Medulla oblongata (tissue), 1 donor: ENCODE measurements around the gene RASA3.
A peak's percentile ranks its signal among the peaks of the same experiment; 100 is the strongest.

ENCODE experiments used
- DNase-seq: peaks from one replicate; pipeline ENCODE4 v3.0.0-alpha.2; 2015; ENCODE audit errors: extremely low spot score

The RASA3 gene

DNA sequence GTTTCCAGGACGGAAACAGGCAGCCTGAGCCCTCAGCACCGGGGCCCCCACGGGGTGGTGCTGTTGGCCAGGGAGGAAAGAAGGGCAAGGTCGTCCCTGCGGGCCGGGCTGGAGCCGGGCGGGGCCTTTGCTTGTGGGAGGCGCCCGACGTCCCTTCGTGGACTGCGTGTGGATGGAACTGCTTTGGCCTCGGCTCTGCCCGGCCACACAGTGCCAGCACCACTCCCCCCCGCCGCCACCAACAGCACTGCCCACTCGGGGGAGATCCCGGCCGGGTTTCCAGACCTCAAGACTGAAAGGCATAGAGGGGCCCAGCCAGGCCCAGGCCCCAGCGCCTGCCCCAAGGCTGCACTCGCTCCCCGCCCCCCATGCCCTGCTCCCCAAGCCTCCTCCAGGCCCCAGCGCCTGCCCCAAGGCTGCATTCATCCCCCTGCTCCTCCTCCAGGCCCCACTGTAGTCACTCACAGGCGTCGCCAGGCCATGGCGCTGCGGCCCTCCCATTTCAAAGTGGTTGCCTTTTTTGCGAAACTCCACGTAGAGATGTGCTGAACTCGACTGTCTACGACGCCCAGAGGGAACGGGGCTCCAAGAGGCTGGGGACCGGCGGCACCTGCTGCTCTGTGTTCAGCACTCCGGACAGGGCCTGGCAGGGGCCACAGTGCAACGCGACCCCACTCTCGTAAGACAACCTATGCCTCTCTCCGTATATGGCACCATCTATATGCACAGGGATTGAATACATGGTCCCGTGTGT is 181.0 kb downstream of the RASA3 start:
- peak; percentile 91 for DNase-seq

DNA sequence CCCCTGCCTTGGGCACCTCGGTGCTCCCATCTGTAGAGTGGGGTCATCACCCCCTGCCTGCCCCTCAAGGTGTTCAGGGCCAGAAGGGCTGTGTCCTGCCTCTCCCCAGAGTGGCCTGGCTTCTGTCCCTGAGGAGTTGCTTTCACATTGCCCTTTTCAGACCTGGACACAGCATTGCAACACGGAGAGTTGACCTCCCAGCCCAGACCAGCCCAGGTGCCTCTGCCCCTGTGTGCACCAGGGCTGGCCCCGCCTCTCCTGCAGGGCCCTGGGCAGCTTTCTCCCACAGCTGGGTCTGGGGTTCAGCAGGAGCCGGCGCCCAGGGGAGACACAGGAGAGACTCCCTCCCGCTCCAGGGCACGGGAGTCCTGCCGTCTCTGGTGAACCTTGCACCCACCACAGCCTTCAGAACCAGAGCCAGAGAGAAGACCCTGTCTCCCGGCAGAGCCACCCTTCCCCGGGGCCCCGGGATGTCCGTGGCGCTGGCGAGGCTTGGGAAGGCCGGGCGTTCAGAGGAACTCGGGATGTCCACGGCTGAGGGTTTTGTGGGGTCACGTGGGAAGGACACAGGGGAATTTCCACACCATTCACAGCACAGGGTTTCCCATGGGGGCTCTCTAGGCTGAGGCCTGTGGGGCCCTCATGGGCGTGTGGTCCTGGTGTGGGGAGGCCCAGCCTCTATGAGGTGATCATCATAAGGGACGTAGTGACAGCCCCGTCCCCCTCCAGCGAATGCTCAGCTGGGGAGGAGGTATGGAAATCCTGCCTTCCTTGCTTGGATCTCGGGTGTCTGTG is 181.8 kb downstream of the RASA3 start:
- DNase-seq: no peak

DNA sequence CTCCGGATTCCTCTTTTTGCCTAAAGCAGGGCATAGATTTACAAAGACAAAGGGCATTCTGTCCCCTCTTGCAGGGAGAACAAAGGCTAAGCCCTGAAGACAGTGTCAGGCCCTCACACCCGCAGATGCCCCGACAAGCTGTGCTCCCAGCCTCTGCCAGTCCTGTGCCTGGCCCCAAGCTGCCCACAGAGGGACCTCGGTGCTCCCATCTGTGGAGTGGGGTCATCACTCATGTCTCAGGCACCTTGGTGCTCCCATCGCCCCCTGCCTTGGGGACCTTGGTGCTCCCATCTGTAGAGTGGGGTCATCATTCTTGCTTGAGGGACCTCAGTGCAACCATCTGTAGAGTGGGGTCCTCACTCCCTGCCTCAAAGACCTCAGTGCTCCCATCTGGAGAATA is 182.9 kb downstream of the RASA3 start:
- DNase-seq: peak; percentile 21

DNA sequence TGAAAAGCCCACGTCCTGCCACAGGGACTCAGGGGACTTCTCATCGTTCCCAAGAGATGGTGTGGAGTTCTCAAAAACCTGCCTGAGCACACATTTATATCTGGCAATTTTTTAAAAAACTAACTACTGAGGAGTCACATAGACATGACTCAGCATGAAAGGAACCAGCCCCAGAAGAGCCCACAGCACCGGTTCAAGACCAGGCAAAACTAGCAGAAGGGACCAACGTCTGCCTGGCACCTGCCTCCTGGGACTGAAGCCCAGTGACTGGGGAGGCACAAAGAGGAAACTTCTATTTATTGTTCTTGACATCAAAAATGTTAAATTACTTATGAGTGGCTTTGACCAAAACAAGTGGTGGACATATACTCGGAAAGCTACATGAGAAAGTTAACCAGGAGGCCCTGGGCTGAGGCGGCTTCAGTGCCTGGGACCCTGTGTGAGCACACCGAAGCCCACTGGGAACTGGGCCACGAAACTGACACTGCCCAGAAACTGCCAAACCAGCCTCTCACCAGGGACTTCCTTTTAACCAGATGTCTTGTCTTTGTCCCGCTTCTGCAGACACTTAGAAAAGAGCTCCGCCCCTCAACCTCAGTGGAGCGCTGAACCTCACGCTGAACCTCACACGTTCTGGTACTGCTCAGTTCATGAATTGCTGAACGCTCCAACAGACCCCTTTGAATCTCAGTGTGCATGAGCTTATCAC is 184.2 kb downstream of the RASA3 start:
- DNase-seq: no peak

DNA sequence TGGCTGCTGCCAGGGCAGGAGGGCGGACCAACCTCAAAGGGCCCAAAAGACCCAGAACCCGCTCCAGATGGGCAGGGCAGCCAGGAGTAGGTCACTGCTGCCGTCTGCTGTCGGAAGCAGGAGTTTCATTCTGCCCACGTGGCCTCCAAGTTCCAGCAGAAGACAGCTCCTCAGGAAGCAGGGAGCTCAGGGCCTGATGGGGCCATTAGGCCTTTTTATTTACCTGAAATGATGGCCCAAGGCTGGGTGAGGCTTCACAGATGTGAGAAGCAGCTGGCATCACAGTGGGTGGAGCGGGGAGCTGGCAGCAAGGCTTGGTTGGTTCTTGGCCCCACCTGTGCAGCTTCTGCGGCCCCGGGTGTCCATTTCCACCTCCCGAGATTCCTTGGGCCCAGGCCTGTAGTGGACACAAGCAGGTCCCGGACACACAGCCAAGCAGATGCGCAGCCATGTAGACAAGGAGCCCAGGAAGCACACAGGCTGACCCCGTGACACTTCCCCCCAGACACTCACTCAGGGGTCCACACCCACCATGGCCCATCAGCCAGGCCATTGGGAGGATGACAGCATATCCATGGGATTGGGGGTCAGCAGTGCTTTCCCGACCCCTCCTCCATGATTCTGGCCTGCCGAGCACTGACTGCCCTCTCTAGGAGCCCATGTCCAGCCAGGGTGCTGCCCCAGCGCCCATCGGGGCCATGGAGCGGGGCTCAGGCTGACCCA is 185.0 kb downstream of the RASA3 start:
- peak; percentile 71 for DNase-seq

DNA sequence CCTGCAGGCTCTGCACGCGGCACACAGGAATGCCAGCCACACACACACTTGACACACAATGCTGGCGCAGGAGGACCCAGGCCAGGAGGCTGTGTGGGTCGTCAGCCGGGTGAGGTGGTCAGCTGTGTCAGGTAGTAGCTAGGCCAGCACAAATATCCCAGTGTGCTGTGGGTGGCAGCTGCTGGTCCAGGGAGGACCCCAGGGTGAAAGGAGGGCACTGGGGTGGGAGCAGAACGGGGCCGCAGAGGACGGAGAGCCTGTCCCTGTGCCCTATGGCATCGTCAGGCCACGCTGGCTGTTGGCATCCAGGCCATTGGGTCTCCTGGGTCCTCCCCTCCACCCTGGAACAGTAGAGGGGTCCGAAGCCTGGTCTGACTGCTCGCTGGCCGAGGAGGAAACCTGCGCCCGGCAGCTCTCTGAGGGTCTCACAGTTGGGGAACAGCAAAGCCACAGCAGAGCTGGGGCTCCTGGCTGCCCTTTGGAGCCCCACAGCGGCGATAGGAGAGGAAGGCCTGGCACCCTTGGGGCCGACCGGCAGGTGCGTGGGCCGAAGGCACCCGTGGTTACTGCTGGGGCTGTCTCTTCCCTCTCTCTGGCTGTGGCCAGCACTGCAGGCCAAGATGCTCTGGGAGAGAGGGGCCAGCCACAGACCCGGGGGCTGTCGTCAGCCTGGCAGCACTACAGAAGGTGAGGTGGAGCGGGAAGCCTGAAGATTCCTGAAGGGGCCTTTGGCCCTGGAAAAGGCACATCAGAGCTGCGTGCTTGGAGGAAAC is 185.8 kb downstream of the RASA3 start:
- no peak for DNase-seq

DNA sequence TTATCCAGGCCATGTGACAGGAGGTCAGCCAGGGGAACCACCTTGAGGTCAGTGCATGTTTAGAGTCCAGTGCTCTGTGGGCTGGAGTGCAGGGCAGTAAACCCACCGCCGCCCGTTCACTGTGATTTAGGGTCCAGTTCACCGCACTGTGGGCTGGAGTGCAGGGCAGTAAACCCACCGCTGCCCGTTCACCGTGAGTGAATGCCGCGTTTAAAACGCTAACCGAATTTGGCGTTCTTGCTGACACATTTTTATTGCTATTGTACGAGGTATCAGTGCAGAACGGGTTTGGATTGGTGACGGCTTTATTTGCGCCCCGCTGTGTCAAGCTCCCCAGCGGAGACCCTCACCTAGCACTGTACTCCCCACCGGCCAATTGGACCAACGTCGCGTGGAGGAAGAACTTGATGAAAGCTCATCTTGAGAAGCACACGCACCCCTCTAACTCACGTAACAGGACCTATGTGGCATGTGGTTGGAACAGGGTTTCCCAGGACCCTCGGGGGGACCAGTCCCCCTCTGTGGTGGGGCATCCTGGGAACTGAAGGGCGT is 186.5 kb downstream of the RASA3 start:
- DNase-seq: no peak

DNA sequence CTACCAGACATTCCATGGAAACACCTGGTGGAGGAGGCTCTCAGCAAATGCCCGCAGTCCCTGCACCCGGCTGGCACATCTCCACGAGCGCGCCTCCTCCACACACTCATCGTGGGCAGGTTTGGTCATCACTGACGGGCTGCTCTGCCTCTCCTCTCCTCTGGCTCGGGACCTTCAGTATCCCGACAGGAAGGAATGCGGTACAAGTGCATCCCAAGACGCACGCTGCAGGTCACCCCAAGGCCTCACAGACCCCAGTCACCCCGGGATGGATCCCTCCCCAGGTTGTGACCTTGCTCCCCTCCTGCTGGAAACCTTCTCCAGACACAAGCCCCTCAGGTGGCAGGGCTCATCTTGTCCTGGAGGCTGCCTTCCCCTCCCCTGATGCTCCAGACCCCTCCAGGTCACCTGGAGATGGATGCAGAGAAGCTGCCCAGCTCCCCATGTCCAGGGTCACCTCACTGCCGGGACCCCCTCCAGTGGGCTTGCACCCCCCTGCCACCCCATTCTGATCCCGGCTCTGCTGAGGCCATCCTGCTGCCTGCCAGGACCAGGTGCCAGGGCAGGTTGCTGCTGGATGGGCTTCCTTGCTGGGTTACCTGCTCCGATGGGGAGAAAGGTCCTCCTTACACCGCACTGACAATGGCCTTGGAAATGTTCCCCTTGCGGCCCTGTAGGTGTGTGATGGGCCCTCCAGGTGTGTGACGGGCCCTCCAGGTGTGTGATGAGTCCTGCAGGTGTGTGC is 188.4 kb downstream of the RASA3 start:
- DNase-seq: no peak

DNA sequence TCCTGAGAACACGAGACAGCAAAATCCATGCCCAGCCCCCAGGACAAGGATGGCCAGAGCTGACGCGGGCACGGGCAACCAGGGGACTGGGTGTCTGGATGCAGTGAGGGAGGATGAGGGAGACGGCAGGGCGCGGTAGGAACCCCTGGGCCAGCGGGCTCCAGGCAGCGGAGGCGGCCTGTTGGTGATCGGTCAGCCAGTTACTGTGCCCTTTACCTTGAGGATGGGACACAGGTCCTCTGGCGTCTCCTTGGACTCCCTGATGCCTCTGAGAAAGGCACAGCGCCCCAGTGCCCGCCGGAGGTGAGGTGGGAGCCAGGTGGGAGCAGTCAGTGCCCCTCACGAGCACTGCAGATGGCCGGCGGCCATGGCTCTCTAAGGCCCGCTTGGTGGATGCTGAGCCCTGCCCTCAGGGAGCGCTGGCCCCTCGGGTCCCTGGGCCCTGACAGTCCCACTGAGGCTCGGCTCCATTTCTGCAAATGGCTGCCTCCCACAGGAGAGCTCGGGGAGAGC is 189.8 kb downstream of the RASA3 start:
- DNase-seq: no peak

DNA sequence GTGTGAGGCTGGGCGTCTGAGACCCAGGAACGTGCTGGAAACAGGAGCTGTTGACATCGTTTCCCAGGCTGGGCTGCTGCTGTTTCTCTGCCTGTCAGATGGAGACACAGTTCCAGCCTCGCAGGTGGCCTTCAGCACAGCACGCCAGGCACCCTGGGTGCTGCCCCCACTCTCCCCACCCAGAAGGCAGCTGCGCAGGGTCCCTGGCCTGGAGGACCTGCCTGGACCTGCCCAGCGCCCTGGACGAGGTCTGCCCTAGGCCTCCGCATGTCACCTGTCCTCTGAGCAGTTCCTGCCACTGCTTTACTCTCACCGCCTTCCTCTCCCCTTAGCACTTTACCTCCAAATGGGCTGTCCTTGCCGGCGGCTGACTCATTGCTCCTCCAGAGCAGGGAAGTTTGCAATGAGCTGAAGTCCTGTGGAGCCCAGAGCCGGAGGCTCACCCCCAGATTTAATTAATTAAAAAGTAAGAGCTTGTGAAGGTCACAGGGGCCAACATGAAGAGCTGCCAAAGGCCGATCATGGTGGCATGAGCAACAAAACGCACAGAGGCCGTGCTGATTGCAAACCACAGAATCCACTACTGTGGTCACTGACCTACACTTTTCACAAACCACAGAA is 190.7 kb downstream of the RASA3 start:
- no peak for DNase-seq

DNA sequence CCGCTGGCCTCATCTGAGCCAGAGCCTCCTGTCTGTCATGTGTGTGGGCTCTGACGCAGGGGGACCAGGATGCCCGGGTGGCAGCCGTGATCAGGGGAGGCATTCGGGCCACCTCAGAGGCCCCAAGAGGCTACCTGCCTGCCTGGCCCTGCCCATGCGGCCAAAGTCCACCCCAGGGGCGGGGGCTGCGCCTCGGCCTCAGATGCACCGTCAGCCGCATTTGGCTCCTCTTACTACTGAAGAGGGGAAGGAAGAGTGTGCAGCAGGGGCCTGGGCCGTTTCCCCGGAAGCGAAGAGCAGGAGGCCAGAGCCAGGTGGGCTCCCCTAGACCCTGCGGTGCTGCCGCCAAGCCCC is 192.5 kb downstream of the RASA3 start:
- no peak for DNase-seq

DNA sequence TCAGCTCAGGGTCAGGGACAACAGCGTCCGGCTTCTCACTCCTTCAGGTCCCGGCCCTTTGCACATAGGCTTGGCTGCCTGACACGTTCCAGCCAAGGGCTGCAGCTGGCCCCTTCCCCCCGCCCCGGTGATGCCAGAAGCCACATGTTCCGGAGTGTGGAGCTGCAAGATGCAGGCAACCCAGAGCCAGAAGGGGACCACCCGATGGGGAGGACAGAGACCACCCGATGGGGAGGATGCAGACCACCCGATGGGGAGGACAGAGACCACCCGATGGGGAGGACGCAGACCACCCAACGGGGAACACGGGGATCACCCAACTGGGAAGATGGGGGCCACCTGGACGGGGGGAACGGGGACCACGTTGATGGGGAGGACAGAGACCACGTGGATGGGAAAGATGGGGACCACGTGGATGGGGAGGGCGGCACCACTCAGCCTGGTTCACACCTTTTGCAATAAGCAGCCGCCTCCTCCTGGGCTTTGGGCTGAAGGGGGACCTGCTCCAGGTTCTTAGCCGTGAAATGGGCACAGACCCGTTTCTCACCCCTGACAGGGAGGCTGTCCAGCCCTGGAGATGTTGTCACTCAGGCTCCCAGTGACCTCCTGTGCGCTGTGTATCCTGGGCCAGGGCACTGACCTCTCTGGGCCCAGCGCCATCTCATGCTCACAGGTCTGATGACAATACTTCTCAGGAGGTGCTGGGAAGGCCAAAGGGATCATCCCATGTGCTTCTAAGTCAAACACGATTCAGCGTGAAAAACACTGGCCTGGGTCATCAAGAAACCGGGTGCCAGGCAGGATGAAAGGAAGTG is 193.1 kb downstream of the RASA3 start:
- no peak for DNase-seq

DNA sequence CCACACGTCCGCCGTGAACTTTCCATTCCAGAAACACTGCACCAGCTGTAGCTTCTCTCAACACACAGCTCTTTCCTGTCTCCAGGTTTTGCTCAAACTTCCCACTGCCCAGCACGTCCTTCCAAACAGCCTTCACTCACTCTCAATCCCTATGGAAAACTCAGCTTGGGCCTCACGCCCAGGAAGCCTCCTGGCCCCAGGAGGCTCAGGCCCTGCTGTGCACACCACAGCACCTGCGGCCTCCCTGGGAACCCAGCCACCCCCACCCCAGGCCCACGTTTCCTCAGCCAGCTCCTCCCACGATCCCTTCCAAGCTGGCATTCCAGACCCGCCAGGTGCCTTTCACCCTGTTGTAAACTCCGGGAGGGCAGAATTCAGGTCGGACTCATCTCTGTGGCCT is 193.7 kb downstream of the RASA3 start:
- no peak for DNase-seq

DNA sequence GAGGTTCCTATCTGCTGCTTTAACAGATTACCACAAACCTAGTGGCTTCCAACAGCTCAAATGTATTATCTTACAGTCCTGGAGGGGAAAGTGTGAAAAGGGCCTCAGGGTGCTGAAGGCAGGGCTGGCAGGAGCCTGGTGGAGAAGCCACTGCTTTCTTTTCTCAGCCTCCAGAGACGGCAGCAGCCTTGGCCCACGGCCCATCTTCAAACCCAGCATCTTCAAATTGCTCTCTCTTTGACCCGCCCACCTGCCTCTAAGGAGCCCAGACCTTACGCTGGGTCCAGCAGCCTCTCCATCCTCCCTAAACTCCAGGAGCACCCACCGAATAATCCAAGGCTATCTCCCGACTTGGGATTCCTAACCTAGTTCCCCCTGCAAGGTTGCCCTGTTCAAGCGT is 194.2 kb downstream of the RASA3 start:
- DNase-seq: no peak

DNA sequence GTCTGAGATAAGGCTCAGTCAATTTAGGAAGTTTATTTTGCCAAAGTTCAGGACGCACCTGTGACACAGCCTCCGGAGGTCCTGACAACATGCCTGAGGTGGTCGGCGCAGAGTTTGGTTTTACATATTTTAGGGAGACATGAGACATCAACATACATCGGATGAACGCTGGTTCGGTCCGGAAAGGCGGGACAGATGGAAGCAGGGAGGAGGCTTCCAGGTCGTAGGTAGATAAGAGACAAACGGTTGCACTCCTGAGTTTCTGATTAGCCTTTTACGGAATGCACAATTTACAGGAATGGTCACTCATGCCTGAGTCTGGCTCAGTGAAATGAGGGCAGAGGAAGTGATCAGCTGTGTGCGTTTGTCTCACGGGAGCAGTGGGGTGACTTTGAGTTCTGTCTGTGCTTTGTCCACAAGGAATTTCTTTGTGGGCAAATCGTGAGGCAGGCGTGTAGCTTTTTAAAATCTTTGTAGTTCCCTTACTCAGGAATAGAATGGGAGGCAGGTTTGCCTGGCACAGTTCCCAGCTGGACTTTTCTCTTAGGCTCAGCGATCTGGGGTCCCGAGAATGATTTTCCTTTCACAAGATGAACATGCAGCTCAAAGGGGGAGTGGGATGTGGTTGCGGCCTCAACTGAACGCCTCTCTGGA is 194.8 kb downstream of the RASA3 start:
- DNase-seq: no peak

DNA sequence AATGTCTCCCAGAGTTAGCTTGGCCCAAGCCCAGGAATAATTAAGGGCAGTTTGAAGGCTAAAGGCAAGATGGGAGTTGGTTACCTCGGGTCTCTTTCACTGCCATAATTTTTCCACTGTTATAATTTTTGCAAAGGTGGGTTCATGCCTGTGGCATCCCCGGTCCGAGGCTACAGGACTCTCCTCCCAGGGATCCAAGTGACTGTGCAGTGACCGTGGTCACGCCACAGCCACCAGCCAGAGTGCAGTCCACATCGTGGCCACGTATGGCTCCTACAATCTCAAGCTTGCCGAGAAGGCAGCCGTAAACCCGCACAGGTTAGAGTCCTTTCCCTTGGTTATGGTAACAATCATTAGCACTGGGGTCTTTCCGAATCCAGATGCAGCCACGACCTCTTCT is 195.3 kb downstream of the RASA3 start:
- DNase-seq: no peak

DNA sequence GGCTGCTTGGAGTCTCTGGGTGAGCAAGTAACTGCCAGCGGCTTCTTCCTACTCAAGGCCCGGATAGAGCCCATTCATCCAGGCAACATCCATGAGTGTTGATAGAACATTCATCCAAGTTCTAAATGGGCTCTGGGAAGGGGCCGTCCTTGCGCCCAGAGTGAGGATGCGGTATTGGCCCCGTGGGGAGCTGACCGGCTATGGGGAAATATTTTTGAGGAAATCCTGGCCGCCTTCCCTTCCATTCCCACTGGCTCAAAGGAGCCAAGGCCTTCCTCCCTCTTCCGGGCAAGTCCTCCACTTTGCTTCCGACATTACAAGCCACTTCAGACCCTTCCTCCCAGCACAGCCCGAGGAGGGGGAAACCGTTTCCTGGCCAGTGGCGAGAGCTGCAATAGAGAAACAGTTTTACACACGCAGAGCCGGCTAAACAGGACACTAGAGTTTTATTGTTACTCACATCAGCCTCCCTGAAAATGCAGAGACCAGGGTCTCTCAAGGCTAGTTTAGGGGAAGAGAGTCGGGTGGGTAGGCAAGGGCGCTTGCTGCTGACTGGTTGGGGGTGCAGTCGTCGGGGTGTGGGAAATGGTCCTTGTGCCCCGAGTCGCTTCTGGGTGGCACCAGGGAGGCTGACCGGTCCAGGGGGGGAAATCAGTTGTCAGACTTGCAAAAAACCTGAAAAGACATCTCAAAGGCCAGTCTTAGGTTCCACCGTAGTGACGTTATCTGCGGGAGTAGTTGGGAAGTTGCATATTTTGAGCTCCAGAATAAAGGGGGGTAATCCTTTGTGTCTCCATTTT is 196.1 kb downstream of the RASA3 start:
- no peak for DNase-seq
